NCI-H2107 treated with DMSO at 0.1 percent for 48 hours (cell line): ENCODE data around the gene CHRND.

Experiments
- DNase-seq: peaks from one replicate; lab custom pipeline; 2025; ENCODE audit not compliant: unreplicated experiment; lab: John Stamatoyannopoulos, UW

The CHRND gene

GRCh38 chr2:232525791-232526371 lies at the start of gene CHRND:
Gene CHRND (plus strand): TSS chr2:232526160. CDS start chr2:232526216, 56 bp downstream.
- DNase-seq, result no peak

- no peak for DNase-seq
Measured at GRCh38 chr2:232476791-232477190, 49.2 kb upstream of the CHRND start.

- DNase-seq, result no peak
Measured at GRCh38 chr2:232477751-232478510, 48.0 kb upstream of the CHRND start.

- no peak for DNase-seq
Measured at GRCh38 chr2:232478571-232479340, 47.2 kb upstream of the CHRND start.

- no peak for DNase-seq
Measured at GRCh38 chr2:232479341-232480200, 46.4 kb upstream of the CHRND start.

GRCh38 chr2:232480201-232481190 lies 45.5 kb upstream of the CHRND start:
- DNase-seq, result no peak

GRCh38 chr2:232481322-232482140 lies 44.4 kb upstream of the CHRND start:
- no peak for DNase-seq

- DNase-seq, result no peak
Measured at GRCh38 chr2:232482301-232483238, 43.4 kb upstream of the CHRND start.

- no peak for DNase-seq
Measured at GRCh38 chr2:232483311-232483922, 42.5 kb upstream of the CHRND start.

GRCh38 chr2:232483923-232484627 lies 41.9 kb upstream of the CHRND start:
- DNase-seq, result no peak

- DNase-seq, result no peak
Measured at GRCh38 chr2:232484628-232485347, 41.2 kb upstream of the CHRND start.

- no peak for DNase-seq
Measured at GRCh38 chr2:232485348-232485756, 40.6 kb upstream of the CHRND start.

- DNase-seq, result no peak
Measured at GRCh38 chr2:232485757-232486557, 40.0 kb upstream of the CHRND start.

GRCh38 chr2:232486558-232487384 lies 39.2 kb upstream of the CHRND start:
- DNase-seq, result no peak
